Activated T-helper 2 cell treated with anti-CD3 and anti-CD28 coated beads, Interferon-gamma antibody, Interleukin-2, Interleukin-4, amounts not matched to agents 10 μg/mL and 5 μg/mL and 100 μg/mL, durations not matched to agents 14 hours and 24 hours and 36 hours (primary cell): Measurements from ENCODE around the gene HEXD. TPM values are rescaled to one million over a fixed set of nuclear protein-coding genes. Genes with fewer than 3 reads are reported as not detected.
"Not testable (repeated sequence)": the region's sequence is repeated elsewhere in the genome, so short reads cannot be mapped to it uniquely, and the experiment has no call there.

Experiments
- DNase-seq: peaks from one replicate; pipeline ENCODE4 v3.0.0; 2021; ENCODE audit warnings: low spot score
- H3K27ac Mint-ChIP-seq: one replicate; pipeline ENCODE4 v1.8.0; 2021; ENCODE audit warnings: mixed read lengths
- H3K27me3 Mint-ChIP-seq: one replicate; pipeline ENCODE4 v1.8.0; 2021; ENCODE audit warnings: low read depth, mixed read lengths
- H3K36me3 Mint-ChIP-seq: one replicate; pipeline ENCODE4 v1.8.0; 2021; ENCODE audit warnings: low read depth, mixed read lengths
- H3K4me1 Mint-ChIP-seq: one replicate; pipeline ENCODE4 v1.8.0; 2021; ENCODE audit warnings: low read depth, mixed read lengths
- H3K4me3 Mint-ChIP-seq: one replicate; pipeline ENCODE4 v1.8.0; 2021; ENCODE audit warnings: low read depth, mild to moderate bottlenecking, moderate library complexity, mixed read lengths
- H3K9me3 Mint-ChIP-seq: one replicate; pipeline ENCODE4 v1.8.0; 2021; ENCODE audit warnings: mixed read lengths
- intact Hi-C: fragments of 100-400 bp; cut with micrococcal nuclease; formaldehyde crosslinking; loops from one replicate; pipeline ENCODE4 v1.15.1; 2023
- total RNA-seq: library from RNA; stranded (reverse); gene quantifications from 2 replicates; pipeline ENCODE4 v1.2.3, GENCODE V29; 2022

The HEXD gene
- total RNA-seq, 1 donor from 2014 or later = 36.7 TPM

- DNase-seq = no peak
- Mint-ChIP-seq H3K4me1 (peaks cover 10% of the 10 kb centered on the region), H3K27ac (no peak overlapping the region), H3K4me3 (no peak overlapping the region), H3K9me3 (no peaks in the 10 kb centered on the region), H3K27me3 (no peaks in the 10 kb centered on the region), H3K36me3 (peaks cover 24% of the 10 kb centered on the region)
- intact Hi-C loops = no loop called here
Observed at GRCh38 chr17:82407255-82407654, 10.9 kb upstream of the HEXD start.

GRCh38 chr17:82408288-82408937 is 9.7 kb upstream of the HEXD start:
- Mint-ChIP-seq H3K4me1 (peaks cover 8% of the 10 kb centered on the region), H3K4me3 (no peak overlapping the region), H3K27ac (no peak overlapping the region), H3K9me3 (no peaks in the 10 kb centered on the region), H3K36me3 (peaks cover 21% of the 10 kb centered on the region), H3K27me3 (no peaks in the 10 kb centered on the region)
- no peak for DNase-seq
- intact Hi-C loops = no loop called here

- intact Hi-C loops = no loop called here
- no peaks in the 10 kb centered on the region for H3K27me3 Mint-ChIP-seq
- no peak for DNase-seq
- peaks cover 8% of the 10 kb centered on the region for H3K4me1 Mint-ChIP-seq
- peaks cover 16% of the 10 kb centered on the region for H3K36me3 Mint-ChIP-seq
- H3K27ac Mint-ChIP-seq = no peak overlapping the region
- no peak overlapping the region for H3K4me3 Mint-ChIP-seq
- no peaks in the 10 kb centered on the region for H3K9me3 Mint-ChIP-seq
Observed at GRCh38 chr17:82408938-82409318, 9.2 kb upstream of the HEXD start.

GRCh38 chr17:82410014-82410716 is 8.0 kb upstream of the HEXD start:
- H3K27ac Mint-ChIP-seq = no peak overlapping the region
- no peaks in the 10 kb centered on the region for H3K27me3 Mint-ChIP-seq
- intact Hi-C loops = loop anchor here (10.0 kb wide), 2 partner anchors 175 to 375 kb away; partner anchors contain the start of genes DCXR and RAC3
- H3K9me3 Mint-ChIP-seq = no peaks in the 10 kb centered on the region
- no peak for DNase-seq
- peaks cover 18% of the 10 kb centered on the region for H3K36me3 Mint-ChIP-seq
- H3K4me3 Mint-ChIP-seq = no peak overlapping the region
- H3K4me1 Mint-ChIP-seq = peaks cover 15% of the 10 kb centered on the region

- intact Hi-C loops = loop anchor here (10.0 kb wide), 2 partner anchors 177 to 377 kb away; partner anchors contain the start of genes DCXR and RAC3
- H3K4me3 Mint-ChIP-seq = no peak overlapping the region
- H3K27ac Mint-ChIP-seq = no peak overlapping the region
- peaks cover 18% of the 10 kb centered on the region for H3K4me1 Mint-ChIP-seq
- no peaks in the 10 kb centered on the region for H3K27me3 Mint-ChIP-seq
- DNase-seq = no peak
- peaks cover 13% of the 10 kb centered on the region for H3K36me3 Mint-ChIP-seq
- H3K9me3 Mint-ChIP-seq = no peaks in the 10 kb centered on the region
Observed at GRCh38 chr17:82411396-82412053, 6.6 kb upstream of the HEXD start.

- H3K27me3 Mint-ChIP-seq, H3K27ac Mint-ChIP-seq, H3K9me3 Mint-ChIP-seq, H3K4me3 Mint-ChIP-seq, DNase-seq: not testable (repeated sequence)
- H3K4me1 Mint-ChIP-seq = peaks cover 18% of the 10 kb centered on the region
- intact Hi-C loops = loop anchor here (10.0 kb wide), 2 partner anchors 177 to 377 kb away; partner anchors contain the start of genes DCXR and RAC3
- peaks cover 13% of the 10 kb centered on the region for H3K36me3 Mint-ChIP-seq
Observed at GRCh38 chr17:82412081-82412480, 6.1 kb upstream of the HEXD start.

GRCh38 chr17:82412535-82413520 is 5.3 kb upstream of the HEXD start:
- Mint-ChIP-seq H3K27me3 (no peaks in the 10 kb centered on the region), H3K36me3 (peaks cover 7% of the 10 kb centered on the region), H3K4me1 (peaks cover 13% of the 10 kb centered on the region), H3K27ac (no peak overlapping the region), H3K4me3 (no peak overlapping the region), H3K9me3 (no peaks in the 10 kb centered on the region)
- no peak for DNase-seq
- intact Hi-C loops = loop anchor here (10.0 kb wide), 2 partner anchors 178 to 378 kb away; partner anchors contain the start of genes DCXR and RAC3

GRCh38 chr17:82414548-82415281 is 3.4 kb upstream of the HEXD start:
- no peak overlapping the region for H3K27ac Mint-ChIP-seq
- intact Hi-C loops = loop anchor here (1.0 to 10.0 kb wide), 3 partner anchors 62 to 380 kb away; partner anchors contain the start of genes DCXR and RAC3
- H3K4me3 Mint-ChIP-seq = no peak overlapping the region
- peak; percentile 68 for DNase-seq
- peaks cover 8% of the 10 kb centered on the region for H3K36me3 Mint-ChIP-seq
- H3K4me1 Mint-ChIP-seq = peaks cover 17% of the 10 kb centered on the region
- no peaks in the 10 kb centered on the region for H3K27me3 Mint-ChIP-seq
- no peaks in the 10 kb centered on the region for H3K9me3 Mint-ChIP-seq

GRCh38 chr17:82415336-82415735 is 2.8 kb upstream of the HEXD start:
- H3K4me1 Mint-ChIP-seq = peaks cover 22% of the 10 kb centered on the region
- H3K27me3 Mint-ChIP-seq = no peaks in the 10 kb centered on the region
- peaks cover 14% of the 10 kb centered on the region for H3K36me3 Mint-ChIP-seq
- no peak for DNase-seq
- no peaks in the 10 kb centered on the region for H3K9me3 Mint-ChIP-seq
- intact Hi-C loops = loop anchor here (10.0 kb wide), 2 partner anchors 181 to 381 kb away; partner anchors contain the start of genes DCXR and RAC3
- no peak overlapping the region for H3K27ac Mint-ChIP-seq
- no peak overlapping the region for H3K4me3 Mint-ChIP-seq

- intact Hi-C loops = loop anchor here (10.0 kb wide), 2 partner anchors 181 to 381 kb away; partner anchors contain the start of genes DCXR and RAC3
- Mint-ChIP-seq H3K4me1 (peaks cover 22% of the 10 kb centered on the region), H3K4me3 (no peak overlapping the region), H3K27me3 (no peaks in the 10 kb centered on the region), H3K9me3 (no peaks in the 10 kb centered on the region), H3K27ac (no peak overlapping the region), H3K36me3 (peaks cover 17% of the 10 kb centered on the region)
- DNase-seq = no peak
Observed at GRCh38 chr17:82415786-82416185, 2.4 kb upstream of the HEXD start.

- H3K27ac Mint-ChIP-seq = no peak overlapping the region
- H3K36me3 Mint-ChIP-seq = peaks cover 22% of the 10 kb centered on the region
- intact Hi-C loops = loop anchor here (10.0 kb wide), 2 partner anchors 181 to 381 kb away; partner anchors contain the start of genes DCXR and RAC3
- H3K4me3 Mint-ChIP-seq = no peak overlapping the region
- no peak for DNase-seq
- peaks cover 22% of the 10 kb centered on the region for H3K4me1 Mint-ChIP-seq
- H3K9me3 Mint-ChIP-seq = no peaks in the 10 kb centered on the region
- H3K27me3 Mint-ChIP-seq = no peaks in the 10 kb centered on the region
Observed at GRCh38 chr17:82416264-82416663, 1.9 kb upstream of the HEXD start.
